Hypothalamus (tissue), 51 donors: ENCODE data around the gene BANK1.
"Not testable (repeated sequence)": the region's sequence is repeated elsewhere in the genome, so short reads cannot be mapped to it uniquely, and the experiment has no call there.

ENCODE experiments used
- DNase-seq, 51 donors: peaks; one replicate each; lab custom pipeline; 2025; lab: John Stamatoyannopoulos, UW

Gene BANK1

DNA sequence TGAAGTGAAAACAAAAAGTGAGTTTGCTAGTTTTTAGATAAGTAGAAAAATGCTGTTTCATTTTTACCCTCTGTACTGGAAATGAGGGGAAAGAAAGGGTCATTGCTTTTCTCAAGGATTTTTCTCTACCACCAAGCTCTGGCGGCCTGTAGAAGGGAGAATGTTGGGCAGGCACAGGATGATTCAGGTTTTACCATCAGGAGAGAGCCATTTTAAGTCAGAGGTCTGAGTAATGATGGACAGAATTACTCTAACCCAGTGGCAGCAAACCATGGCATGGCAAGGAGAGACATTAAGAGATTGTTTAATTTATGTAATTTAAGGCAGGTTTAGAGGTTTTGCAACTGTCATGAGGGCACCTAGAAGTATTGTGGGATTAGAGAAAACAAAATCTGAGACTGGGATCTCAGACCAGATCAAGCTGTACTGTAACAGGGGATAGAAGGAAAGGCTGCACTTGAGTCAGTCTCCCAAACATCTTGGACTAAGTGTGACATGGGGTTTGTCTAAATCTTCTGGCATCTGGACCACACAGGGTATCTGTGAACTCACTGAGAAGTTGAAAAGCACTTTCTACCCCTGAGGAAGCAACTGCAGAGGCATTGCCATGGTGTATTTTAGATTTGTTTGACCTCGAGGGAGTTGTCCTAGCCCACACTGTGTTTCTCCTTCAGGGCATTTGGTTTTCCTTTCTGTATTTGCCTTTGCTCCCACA, 81.6 kb downstream of the BANK1 start:
- no peak for DNase-seq

DNA sequence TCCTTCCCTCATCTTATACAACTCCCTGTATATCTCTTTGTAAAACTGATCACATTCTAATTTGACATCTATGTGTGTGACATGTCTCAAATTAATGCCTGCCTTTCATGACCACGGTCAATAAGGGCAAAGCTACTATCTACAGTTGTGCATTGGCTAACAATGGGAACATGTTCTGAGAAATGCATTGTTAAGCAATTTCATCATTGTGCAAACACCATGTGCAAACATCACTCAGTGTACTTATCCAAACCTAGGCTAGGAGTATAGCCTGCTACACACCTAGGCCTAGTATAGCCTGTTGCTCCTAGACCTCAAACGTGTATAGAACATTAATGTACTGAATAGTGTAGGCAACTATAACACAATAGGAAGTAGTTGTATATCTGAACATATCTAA, 95.0 kb downstream of the BANK1 start:
- DNase-seq, result no peak

DNA sequence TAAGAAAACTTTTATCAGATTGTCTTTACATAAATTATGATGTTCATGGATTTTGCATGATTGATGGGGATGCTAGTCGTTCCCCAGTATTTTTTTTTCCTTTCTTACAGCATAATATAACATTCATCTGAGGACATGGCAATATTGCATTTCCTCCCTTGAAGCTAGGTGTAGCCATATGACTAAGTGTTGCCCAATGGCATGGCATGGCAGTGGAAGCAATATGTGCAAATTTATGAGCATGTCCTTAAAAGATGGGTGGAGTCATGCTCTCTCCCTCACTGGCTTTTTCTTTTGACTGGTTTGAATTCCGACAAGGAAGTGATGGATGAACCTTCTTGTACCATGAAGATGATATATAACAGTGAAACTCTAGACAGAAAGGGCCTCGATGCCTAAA, 96.3 kb downstream of the BANK1 start:
- DNase-seq, result no peak

DNA sequence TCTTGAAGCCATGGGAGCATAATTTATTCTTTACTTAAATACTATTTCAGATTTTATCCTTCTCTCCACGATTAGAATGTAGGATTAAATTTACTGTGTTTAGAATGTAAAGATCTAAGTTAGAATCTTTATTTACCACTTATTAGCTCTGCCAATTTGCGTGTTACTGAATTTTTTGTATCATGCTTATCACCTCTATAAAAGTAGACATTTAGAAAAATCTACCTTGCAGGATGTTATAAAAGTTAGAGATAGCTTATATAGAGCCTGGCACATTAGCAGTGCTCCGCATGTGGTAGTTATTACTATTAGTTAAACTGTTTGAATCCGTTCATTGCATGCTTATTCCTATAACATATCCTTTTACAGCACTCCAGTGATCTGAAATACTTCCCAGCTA, 97.9 kb downstream of the BANK1 start:
- DNase-seq, result no peak

DNA sequence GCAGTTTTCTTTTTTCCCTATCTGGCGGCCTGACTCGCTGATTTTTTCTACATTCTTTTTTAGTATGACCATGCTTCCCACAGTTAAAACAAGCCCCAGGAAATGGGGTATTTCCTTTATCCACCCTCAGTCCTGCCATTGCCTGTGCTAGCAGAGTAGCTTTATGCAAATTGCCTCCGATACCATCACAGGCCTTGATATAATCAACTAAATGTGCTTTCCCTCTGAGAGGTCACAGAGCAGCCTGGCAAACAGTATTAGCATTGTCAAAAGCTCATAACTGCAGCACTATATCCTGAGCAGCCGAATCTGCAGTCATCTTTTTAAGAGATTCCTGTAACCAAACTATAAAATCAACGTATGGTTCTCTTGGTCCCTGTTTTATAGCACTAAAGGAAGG, 115.0 kb downstream of the BANK1 start:
- not testable (repeated sequence) for DNase-seq

DNA sequence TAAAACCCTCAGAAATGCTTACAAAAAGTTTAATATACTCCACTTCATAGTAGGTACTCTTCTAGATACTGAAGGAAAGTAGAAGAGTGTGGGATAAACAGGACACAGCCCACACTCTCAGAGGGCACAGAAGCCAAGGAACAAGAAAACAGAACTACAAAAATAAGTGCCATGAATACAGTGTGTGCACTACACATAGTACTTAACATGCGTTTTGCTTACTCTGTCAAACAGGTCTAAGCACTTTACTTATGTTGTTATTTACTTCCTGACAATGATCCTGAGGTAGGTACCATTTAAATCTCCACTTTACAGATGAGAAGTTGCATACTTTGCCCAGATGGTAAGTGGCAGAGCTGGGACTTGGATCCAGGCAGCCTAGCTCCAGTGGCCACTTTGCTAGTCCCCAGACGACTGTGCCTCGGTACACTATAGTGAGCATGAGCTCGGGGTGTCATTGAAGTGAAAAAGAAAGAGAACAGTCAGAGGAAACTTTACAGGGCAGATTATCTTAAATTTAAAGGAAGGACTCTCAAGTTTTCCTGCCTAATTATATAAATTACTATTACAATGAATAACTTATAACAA, 120.3 kb downstream of the BANK1 start:
- DNase-seq, result no peak

DNA sequence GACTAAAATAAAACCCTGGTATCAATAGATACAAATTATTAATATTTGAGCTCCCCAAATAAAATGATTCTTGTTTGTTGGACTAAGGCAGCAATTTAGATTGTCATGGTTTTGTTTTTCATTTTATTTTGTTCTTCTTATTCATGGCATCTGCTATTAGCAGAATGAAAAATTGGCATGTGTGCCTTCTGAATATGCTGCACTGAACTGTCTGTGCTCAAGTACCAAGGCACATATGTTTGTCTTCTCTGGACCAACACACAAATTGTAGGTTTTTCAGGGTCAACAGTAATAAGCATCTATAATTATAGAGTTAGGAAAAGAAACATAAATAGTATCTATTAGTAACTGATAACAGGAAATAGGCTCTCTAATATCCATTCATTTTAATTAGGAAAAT, 121.1 kb downstream of the BANK1 start:
- DNase-seq, result no peak

DNA sequence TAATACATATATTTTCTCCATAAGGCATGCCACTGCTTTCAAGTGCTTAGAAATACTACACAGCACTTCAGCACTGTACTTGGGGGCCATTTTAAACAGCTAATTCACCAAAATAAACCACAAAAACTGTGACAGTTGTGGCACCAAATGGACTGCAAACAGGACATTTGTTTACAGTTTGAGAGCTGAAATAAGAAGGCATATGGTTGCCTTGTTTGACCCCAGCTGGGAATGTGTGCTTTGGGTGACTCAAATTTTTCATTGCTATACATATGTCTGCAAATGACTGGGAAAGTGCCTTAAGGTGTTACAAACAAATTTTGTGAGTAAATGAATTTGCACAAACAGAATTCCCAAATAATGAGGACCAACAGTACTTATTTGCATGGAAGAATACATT, 124.2 kb downstream of the BANK1 start:
- no peak for DNase-seq

DNA sequence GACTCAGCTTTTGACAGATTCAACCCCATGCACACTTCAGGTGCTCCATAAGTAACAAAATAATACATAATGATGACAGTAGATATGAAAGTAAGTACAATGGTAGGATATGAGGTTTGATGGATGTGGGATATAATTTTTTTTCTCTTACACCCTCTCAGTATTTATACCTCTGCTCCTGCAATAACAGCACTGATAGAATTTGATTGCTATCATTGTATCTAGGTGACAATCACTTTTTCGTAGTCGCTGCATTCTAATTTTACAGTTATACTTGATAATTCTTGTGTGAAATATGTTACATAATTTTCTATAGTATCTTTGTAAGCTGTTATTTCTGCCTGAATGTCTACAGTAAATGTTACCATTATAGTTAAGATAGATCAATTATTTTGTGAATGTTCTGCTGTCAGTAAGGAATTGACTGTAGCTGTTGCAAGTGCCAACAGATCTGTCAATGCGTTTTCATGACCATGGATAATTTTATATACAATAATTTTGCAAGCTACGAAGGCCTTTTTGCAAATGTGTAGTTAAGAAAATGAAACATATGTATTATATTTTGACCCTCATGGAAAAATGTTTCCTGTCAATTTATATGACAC, 128.9 kb downstream of the BANK1 start:
- DNase-seq, result no peak

DNA sequence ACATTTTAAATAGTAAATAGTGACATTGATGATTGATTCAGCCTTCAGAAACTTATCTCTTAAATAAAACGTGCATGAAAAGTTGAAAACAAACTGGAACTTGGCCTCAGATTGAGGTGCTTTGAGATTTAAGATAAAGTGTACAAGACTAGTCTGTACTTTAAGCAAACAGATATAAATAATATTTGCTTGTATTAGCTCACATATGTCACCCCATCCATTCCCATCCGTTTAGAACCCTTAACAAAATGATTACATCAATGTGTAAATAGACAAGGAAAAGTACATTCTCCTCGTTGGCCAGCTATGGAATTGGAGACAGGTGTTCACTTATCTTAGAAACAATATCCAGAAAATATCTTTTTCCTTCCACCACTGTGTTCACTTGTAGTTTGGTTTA, 130.8 kb downstream of the BANK1 start:
- DNase-seq, result no peak

DNA sequence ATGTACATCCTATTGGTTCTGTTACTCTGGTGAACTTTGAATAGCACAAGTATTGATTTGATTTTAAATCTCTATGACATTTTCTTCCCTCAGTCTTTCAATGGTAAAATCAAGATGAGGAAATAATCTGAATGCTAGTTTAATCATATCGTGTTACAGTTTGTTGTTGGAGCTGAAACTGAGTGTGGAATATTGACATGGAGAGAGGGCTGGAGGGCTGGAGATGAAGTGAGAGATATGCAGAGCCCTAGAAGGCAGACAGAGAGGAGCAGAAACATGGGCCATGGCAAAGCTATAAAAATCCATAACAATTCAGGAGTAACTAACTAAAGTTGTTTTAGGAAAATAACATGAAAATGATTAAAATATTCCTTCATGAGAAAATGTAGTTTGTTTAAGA, 141.1 kb downstream of the BANK1 start:
- no peak for DNase-seq

DNA sequence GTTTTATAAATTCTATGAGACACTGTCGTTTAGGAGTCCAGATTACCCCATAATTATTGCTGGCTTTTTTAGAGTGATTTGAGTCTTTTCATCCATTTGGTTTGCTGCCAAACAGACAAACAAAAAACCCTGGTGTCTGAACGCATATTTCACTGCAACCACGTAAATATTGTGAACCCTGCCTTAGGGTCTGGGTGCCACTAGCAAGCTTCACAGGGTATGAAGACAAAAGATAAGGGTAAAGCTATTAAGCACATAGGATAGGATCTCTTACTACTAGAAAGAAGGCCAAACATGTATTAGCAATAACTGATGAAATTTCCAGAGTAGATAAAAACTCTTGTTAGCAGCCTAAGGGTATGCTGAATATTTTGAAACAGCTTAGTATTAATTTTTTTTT, 143.3 kb downstream of the BANK1 start:
- DNase-seq, result no peak

DNA sequence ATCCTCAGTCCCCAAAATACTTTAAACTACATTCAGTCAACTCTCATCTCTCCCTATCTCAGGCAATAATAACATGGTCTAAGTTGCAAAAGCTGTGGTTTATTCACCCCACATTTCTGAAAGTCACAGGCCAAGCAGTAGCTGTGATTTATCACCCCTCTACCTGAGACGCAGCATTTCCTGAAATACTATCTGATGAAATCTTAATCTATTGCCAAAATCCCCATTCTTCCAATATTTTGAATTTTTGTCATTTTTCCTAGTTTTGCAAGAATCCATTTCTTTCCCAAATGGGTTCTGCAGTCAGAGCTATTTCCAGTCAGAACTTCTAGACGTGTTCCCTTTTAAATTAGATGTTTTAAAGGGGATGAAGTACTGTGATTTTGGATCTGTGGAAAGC, 148.3 kb downstream of the BANK1 start:
- DNase-seq, result no peak

DNA sequence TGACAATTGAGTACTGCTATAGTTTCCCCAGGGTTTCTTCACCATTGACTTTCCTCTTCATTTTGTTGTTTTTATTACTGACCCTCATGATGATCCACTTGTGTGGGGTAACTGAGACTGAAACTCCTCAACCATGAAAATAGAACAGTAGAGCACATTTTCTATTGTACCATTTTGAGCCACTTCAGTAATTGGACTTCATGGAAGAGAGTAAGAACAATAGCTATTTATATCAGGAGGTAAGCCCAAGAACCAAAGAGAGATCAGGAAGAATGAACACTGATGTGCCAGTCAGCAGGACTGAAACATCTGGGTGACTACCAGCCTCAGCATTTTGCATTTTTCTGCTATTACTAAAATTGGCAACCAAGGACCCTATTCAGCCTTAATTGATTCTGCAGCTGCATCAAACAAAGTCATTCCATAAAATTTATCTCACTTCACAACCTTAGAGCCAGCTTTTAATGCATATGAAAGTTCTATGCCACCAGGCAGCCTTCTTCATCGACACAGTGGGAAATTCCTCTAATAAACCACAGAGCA, 151.4 kb downstream of the BANK1 start:
- DNase-seq, result no peak

DNA sequence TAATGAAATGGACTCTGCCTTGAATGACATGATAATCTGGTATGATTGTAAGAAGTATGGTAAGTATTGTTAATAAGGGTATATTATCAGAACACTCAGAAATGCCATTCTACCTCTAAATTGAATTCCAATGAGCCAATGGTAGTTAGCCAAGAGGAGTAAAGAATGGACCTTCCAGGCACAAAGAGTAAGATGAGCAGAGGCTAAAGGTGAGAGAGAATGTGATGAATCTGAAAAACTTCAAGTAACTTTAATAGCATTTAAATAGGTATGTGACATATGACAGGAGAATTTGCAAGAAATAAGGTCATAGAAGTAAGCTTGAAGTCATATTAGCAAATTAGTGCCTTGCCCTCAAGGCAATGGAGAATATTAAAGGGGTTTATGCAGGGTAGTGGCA, 152.4 kb downstream of the BANK1 start:
- no peak for DNase-seq

DNA sequence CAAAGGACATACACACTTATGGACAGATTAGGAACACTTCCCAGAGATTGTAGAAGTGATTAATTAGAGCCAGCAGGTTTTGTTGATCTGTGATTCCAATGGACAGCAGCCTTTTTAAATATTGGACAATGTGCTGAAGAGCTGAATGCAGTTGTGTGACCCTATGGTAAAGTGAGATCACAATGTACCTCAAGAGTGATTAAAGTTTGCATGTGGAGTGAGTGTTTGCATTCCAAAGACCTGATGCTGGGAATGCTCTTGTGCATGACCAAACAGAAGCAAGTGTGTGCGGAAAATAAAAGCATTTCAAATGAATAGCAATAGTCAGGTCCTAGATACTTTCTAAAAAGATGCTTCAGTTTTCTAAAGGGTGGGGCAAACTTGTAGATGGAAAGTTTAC, 154.1 kb downstream of the BANK1 start:
- DNase-seq, result no peak

DNA sequence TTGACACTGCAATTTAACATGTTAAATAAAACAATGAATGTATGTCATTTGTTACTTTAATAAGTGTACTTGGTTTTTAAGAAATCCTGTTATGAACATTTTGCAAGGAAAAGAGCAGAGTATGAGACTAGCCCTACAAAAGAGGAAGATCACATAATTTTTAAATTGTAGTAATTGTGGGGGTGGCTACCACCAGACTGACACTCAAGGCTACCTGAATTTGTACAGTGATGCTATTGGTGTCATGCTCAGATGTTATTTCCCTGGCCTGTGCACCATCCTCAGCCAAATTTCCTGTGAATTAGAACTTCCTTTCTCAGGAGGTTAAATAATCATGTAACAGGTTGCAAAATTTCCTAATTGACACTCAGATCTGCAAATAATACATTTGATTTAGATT, 157.5 kb downstream of the BANK1 start:
- no peak for DNase-seq

DNA sequence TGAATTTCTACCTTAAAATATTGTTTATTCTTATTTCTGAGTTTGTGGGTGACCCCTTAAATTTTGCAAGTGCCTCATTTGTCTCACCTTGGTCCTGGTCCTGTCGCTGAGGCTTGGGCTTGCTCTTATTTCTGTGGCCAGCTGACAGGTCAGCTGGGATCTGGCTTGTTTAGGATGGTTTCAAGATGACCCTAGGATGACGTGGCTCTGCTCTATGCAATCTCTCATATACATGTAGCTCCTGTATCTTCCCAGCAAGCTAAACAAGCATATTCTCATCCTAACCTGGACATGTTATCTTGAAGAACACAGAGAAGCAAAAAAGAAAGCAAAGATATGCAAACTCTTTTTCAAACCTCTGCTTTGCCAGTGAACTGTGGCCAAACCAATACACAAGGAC, 158.4 kb downstream of the BANK1 start:
- no peak for DNase-seq

DNA sequence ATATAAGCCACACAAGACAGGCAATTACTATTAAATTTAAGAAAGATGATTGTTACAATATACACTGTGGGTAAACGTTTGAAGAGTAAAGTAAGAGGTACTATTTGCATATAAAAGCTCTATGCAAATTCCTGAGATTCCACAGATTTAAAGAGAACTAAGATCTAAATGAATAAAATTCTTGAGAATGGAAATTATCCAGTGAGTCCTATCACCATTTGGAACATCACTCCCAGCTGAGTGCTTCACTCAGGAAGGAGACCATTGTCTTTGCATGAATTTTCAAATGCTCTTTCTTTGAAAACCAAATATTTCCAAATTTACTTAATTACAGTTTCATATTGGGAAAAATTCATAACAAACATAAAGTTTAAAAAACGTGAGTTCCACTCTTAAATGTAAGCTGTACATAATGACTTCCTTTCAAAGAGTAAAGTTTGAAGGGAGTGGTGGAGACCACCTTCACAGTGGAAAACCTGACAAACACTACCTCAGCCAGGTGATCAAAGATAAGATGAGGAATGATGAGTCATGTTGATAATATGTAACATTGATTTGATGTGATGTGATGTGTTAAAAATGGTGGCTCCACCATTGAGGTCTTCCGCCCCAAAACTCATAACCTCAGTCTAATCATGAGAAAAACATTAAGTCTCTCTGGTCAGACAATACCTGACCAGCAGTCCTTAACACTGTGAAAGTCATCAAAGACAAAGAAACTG, 159.9 kb downstream of the BANK1 start:
- no peak for DNase-seq

DNA sequence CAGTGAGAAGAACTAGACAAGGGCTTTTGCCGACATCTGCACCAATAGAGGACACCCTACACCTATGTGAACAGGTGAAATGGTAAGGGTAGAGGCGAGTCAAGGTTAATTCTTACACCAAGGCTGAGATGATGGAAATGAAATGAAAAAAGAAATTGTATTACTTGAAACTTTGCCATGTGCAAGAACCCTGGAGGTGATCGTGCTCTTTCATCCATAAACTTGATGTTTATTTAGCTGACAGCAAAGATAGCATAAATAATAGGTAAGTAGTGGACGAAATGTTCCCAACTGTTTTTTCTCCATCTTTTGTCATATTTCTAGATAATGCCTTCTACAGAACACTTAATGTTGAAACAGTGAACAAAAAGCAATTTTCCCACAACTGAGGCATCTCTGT, 162.5 kb downstream of the BANK1 start:
- no peak for DNase-seq

DNA sequence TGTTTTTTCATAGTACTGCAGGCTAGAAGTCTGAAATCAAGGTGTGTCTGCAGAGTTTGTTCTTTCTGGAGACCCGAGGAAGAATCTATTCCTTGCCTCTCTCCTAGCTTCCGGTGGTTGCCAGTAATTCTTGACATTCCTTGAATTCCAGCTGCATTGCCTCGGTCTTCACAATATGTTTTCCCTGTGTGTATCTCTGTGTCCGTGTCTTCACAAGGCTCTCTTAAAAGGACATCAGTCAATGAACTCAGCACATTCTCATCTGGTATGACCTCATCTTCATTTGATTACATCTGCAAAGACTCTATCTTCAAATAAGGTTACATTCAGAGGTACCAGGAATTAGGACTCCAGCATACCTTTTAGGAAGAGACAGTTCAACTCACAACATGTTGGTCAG, 163.4 kb downstream of the BANK1 start:
- no peak for DNase-seq

DNA sequence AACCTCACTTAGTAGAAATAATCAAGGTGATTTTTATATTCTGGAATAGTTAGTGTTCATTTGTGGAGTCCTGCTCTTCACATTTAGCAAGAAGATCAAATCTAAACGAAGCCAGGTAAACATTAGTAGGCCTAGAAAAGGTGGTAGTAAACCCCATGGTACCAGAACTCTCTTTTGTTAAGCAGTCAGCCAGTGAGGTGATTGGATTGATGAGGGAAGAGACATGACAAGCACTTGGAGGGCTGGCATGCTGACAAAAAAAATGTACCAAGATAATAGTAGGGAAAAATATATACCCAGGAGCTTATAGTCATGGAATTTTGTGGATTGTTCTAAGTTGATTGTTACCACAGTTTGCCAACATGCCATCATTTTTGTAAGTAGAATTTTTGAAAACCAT, 163.8 kb downstream of the BANK1 start:
- DNase-seq, result no peak
